Measurements from ENCODE around the gene SLC28A1. TPM values are rescaled to one million over a fixed set of nuclear protein-coding genes. Genes with fewer than 3 reads are reported as not detected.

SLC28A1 gene
- total RNA-seq, 4 donors from 2014 or later = 0.22 to 0.42 TPM; not detected in 2

GRCh38 chr15:84981054-84981710 is 96.7 kb downstream of the SLC28A1 start:
- 0% methylated on average over 42 to 55 of the region's 75 CpGs for whole genome bisulfite sequencing, 2 donors
- no peaks in the 10 kb centered on the region for H3K36me3 ChIP-seq
- H3K27ac ChIP-seq = peak overlapping the region; percentile 87 to 98 (median 93)
- peak overlapping the region; percentile 83 to 97 (median 90) for H3K4me3 ChIP-seq
- peak; percentile 82 to 86 for DNase-seq (ENCODE audit: low spot score in 2 of 2)
- H3K9me3 ChIP-seq = no peaks in the 10 kb centered on the region
- peak; percentile 47 to 87 for TF ChIP-seq POLR2A (IDR thresholded peaks at IDR 0.05)
- TF ChIP-seq, protein P1, sequence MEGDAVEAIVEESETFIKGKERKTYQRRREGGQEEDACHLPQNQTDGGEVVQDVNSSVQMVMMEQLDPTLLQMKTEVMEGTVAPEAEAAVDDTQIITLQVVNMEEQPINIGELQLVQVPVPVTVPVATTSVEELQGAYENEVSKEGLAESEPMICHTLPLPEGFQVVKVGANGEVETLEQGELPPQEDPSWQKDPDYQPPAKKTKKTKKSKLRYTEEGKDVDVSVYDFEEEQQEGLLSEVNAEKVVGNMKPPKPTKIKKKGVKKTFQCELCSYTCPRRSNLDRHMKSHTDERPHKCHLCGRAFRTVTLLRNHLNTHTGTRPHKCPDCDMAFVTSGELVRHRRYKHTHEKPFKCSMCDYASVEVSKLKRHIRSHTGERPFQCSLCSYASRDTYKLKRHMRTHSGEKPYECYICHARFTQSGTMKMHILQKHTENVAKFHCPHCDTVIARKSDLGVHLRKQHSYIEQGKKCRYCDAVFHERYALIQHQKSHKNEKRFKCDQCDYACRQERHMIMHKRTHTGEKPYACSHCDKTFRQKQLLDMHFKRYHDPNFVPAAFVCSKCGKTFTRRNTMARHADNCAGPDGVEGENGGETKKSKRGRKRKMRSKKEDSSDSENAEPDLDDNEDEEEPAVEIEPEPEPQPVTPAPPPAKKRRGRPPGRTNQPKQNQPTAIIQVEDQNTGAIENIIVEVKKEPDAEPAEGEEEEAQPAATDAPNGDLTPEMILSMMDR (IDR thresholded peaks at IDR 0.05) = peak in 4 of 5 experiments; percentile 8 to 91 (median 48)
- TF ChIP-seq EP300 (IDR thresholded peaks at IDR 0.05) = peak; percentile 90 to 91
- H3K4me1 ChIP-seq = peaks cover 0 to 45% (median 16%) of the 10 kb centered on the region in 4 donors
- no peaks in the 10 kb centered on the region for H3K27me3 ChIP-seq

DNA sequence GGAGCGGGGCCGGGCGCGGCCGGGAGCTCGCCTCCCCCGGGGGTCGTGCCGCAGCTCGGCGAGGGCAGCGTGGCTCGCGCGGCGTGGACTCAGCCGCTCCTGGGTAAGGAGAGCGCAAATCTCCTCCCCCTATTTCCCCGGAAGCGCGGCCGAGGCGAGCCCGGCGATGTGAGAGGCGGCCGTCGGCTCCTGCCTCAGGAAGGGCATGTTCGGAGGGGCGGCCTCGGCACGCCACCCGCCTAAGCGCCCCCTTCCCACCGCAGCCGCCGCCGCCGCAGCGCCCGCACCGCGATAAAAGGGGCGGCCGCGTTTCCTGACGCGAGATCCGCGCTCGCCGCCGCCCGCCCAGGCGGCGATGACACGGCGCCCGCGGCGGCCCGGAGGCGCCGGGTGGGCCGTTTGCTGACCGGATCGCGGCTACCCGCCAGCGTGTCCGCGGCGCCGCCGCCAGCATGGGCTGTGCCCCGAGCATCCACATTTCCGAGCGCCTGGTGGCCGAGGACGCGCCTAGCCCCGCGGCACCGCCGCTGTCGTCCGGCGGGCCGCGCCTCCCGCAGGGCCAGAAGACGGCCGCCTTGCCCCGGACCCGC is 97.3 kb downstream of the SLC28A1 start, which contains the start of gene PDE8A:
Gene PDE8A, plus strand, starts transcription at position 146 of the 590 bp plus-strand sequence. Its CDS starts 307 bp downstream, at position 453.
- TF ChIP-seq EP300 (IDR thresholded peaks at IDR 0.05) = no peak
- TF ChIP-seq, protein P1 (IDR thresholded peaks at IDR 0.05) = peak in 2 of 5 experiments; percentile 15 to 38
- DNase-seq (ENCODE audit: low spot score in 2 of 2) = peak in 1 of 2 donors; percentile 16
- WGBS, 2 donors = 0 to 1% methylated on average over 17 to 47 of the region's 95 CpGs
- Histone ChIP-seq H3K9me3 (no peaks in the 10 kb centered on the region), H3K36me3 (no peaks in the 10 kb centered on the region), H3K4me3 (peak within 1 kb of the TSS; percentile 83 to 97 (median 90)), H3K4me1 (peaks cover 0 to 51% (median 22%) of the 10 kb centered on the region in 4 donors), H3K27ac (peak within 1 kb of the TSS; percentile 87 to 98 (median 93)), H3K27me3 (no peaks in the 10 kb centered on the region)

DNA sequence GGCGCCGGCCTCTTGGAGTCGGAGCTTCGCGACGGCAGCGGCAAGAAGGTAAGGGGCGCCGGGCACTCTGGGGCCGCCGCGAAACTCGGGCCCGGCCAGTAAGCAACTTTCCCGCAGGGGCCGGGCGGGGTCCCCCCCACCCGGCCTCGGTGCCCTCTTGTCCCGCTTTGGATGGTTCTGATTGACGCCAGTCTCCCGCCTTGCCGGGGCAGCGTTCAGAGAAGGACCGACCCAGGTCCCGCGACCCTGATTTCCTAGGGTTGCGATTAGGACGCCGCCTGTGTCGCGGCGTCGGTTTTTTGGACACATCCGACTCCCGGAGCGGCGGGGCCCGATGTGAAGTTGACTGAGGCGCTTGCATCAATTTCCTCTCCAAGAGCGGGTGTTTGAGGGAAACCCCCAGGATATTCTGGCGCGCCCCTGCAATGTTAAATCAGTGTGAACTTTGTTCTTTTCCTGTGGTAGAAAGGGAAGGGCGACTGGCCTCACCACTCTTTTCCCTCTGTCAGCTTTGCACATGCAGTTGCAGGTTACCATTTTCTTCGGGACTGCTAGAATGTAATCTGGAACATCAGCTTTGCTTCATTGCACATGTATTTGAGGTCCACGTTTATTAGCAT is 97.9 kb downstream of the SLC28A1 start:
- WGBS, 2 donors = 1 to 4% methylated on average over 25 to 41 of the region's 46 CpGs
- H3K27me3 ChIP-seq = no peaks in the 10 kb centered on the region
- DNase-seq (ENCODE audit: low spot score in 2 of 2) = peak in 1 of 2 donors; percentile 20
- peak overlapping the region; percentile 83 to 97 (median 90) for H3K4me3 ChIP-seq
- H3K9me3 ChIP-seq = no peaks in the 10 kb centered on the region
- H3K4me1 ChIP-seq = peaks cover 0 to 51% (median 22%) of the 10 kb centered on the region in 4 donors
- peak in 1 of 2 donors; percentile 25 for TF ChIP-seq EP300 (IDR thresholded peaks at IDR 0.05)
- no peak for TF ChIP-seq POLR2A (IDR thresholded peaks at IDR 0.05)
- TF ChIP-seq, protein P1 (IDR thresholded peaks at IDR 0.05) = no peak
- H3K27ac ChIP-seq = peak overlapping the region; percentile 87 to 98 (median 93)
- no peaks in the 10 kb centered on the region for H3K36me3 ChIP-seq

- Histone ChIP-seq H3K9me3 (no peaks in the 10 kb centered on the region), H3K27ac (peak overlapping the region in 2 of 4 donors; percentile 96 to 98), H3K4me1 (peaks cover 0 to 51% (median 23%) of the 10 kb centered on the region in 4 donors), H3K4me3 (peak overlapping the region; percentile 83 to 97 (median 90)), H3K36me3 (no peaks in the 10 kb centered on the region), H3K27me3 (no peaks in the 10 kb centered on the region)
- TF ChIP-seq EP300 (IDR thresholded peaks at IDR 0.05) (no peak), POLR2A (IDR thresholded peaks at IDR 0.05) (no peak)
- TF ChIP-seq, protein P1 (IDR thresholded peaks at IDR 0.05) = no peak
- DNase-seq (ENCODE audit: low spot score in 2 of 2) = no peak
- 21 to 27% methylated on average over 4 of the region's 4 CpGs for WGBS, 2 donors
These were observed 98.8 kb downstream of the SLC28A1 start for GRCh38 chr15:84983294-84983693.
